Stimulated activated CD4-positive, alpha-beta T cell treated with anti-CD3 and anti-CD28 coated beads, Interleukin-1b, Interleukin-23, amount 100 ng/mL, for 48 hours (primary cell): Measurements from ENCODE around the gene PACS1.
A peak's percentile ranks its signal among the peaks of the same experiment; 100 is the strongest.
"Not testable (repeated sequence)": the region's sequence is repeated elsewhere in the genome, so short reads cannot be mapped to it uniquely, and the experiment has no call there.

Source experiments
- DNase-seq: peaks from one replicate; pipeline ENCODE4 v3.0.0-alpha.2; 2020

PACS1 gene

GRCh38 chr11:66069715-66070603, at the start of gene PACS1:
Gene PACS1, plus strand, starts transcription at chr11:66070272. Its CDS starts 215 bp downstream, at chr11:66070487.
- DNase-seq: peak; percentile 64

DNA sequence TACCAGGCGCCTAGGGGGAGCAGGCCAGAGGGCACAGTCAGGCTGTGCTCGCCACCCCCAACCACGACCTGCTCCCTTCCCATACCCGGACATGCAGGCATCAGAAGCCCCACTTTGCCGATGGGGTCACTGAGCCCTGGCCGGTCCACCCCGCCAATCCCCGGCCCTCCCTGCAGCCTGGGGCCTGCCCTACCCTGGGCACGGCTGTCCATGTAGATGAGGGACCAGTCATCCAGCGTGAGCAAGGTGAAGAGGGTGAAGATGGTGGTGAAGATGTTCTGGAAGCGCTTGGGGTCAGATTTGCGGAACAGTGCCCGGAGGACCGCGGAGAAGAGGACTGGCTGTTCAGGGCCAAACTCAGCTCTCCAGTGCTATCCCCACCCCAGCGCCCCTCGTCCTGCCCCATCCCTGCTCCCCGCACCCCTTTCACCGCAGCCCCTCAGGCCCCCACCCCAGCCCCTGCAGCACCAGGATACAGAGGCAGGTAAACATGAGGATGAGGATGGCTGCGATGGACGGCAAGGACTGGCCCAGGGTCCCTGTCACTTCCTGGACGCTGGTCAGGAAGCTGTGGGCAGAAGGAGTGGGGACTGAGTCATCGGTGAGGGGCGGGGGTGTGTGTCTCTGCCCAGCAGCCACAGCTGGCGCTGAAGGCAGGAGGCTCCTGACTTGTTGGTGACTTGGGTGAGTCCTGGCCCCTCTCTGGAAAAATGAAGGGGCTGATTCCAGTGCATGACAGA, 49.3 kb upstream of the PACS1 start:
- DNase-seq: no peak

GRCh38 chr11:66022401-66023185, 47.5 kb upstream of the PACS1 start:
- peak; percentile 74 for DNase-seq

- not testable (repeated sequence) for DNase-seq
Observed at GRCh38 chr11:66023186-66023440, 47.0 kb upstream of the PACS1 start.

GRCh38 chr11:66026017-66026529, 44.0 kb upstream of the PACS1 start, which contains the start of gene CATSPER1:
Gene CATSPER1, minus strand, starts transcription at chr11:66026479. Its CDS starts 100 bp downstream, at chr11:66026379.
- no peak for DNase-seq

DNA sequence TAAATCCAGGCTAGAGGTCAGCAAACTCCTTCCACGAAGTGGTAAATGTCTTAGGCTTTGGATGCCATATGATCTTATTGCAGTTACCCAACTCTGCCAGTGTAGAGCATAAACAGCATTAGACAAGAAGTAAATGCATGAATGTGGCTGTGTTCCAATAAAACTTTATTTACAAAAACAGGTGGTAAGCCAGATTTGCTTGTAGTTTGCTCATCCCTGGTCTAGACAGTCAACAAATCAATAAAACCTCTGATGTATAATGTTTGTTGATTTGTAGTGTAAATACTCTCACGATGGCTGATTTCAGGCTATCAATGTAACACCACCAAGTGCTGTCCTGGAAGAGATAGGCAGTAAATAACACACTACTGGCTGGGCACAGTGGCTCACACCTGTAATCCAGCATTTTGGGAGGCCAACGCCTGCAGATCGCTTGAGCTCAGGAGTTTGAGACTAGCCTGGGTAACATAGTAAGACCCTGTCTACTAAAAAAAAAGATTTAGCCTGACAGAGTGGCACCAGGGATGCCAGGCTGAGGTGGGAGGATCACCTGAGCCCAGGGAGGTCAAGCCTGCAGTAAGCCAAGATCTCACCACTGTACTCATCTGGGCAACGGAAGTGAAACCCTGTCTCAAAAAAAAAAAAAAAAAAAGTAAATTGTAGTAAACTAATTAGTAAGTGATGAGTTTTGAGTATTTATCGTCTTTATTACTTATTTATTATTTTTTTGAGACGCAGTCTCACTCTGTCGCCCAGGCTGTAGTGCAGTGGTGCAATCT, 36.9 kb upstream of the PACS1 start:
- DNase-seq: no peak

GRCh38 chr11:66035653-66036333, 34.3 kb upstream of the PACS1 start:
- DNase-seq: no peak

DNA sequence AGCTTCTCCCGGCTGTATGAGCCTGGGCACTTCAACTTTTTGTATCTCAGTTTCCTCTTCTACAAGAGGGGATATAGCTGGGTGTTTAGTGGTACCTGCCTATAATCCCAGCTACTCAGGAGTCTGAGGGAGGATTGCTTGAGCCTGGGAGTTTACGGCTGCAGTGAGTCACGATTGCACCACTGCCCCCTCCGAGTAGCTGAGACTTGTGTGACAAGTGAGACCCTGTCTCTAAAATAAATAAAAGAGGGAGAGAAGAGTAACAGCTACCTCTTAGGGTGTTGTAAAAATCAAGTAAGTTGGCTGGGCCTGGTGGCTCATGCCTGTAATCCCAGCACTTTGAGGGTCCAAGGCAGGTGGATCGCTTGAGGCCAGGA, 33.8 kb upstream of the PACS1 start:
- DNase-seq: no peak

- no peak for DNase-seq
Observed at GRCh38 chr11:66037327-66037726, 32.7 kb upstream of the PACS1 start.

- no peak for DNase-seq
Observed at GRCh38 chr11:66039765-66040164, 30.3 kb upstream of the PACS1 start.

DNA sequence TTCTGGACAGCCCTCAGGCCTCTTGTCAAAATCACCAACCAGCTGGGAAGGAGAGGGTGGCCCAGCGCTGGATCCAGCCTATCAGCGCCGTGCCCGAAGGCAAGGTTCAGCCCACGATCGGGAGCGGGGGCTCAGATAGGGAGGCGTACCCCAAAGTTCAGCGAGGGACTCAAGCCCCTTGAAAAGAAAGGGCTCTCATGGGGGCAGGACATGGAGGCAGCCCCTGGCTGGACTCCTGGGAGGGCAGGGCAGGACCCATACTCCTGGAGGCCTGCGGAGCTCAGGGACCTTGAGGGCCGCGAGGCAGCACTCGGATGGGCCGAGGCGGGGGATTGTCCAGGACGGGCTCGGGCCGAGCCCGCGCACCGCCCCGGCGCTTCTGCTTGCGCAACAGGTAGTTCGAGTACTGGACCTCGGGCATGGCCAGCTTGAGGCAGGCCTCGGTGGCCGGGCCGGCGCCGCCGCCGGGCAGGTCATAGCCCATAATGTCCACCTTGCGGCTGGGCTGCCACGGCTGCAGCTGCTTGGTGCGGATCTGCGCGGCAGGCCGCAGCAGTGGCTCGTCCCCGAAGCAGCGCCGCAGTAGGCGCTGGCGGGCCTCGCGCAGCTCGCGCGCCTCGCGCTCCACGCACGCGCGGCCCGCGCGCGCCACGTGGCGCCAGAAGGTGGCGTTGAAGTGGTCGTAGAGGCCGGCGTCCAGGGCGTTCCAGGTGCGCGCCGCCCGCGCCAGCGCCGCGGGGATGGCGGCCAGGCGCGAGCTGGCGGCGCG, 27.7 kb upstream of the PACS1 start:
- DNase-seq: no peak

DNA sequence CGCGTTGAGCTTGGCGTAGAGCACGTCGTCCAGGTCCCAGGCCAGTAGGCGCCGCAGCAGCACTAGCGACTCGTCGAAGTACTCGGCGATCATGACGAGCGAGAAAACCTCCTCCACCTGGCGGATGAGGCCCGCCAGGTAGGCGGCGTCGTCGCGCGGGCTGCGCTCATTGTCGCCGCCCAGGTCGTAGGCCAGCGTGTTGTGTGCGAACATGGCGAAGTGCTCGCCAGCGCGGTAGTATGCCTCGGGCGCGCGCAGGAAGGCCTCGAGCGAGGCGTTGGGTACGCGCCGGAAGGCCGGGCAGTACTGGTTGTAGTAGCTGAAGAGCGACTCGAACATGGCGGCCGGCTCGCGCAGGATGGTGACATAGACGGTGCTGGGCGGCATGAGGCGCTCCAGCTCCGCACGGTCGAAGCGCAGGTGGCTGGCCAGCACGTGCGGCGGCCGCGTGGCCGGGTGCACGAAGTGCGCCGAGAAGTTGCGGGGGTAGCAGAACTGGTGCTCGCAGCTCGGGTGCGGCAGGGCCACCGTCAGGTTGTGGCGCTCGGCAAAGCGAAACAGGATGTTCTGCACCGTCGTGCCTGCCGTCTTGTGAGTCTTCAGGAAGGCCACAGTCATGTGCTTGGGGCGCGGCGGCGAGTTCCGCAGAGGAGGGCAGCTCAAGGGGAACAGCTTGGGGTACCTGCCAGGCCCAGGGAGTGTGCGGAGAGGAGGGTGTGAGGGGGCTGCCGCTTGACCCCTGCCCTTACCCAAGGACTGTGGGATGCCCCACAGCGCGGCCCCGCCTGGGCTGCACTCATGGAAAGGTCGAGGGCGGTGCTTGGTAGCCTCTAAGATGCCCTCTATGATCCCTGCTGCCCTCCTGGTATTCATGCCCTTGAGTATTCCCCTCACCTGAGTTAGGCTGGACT, 26.8 kb upstream of the PACS1 start:
- DNase-seq: no peak

- DNase-seq: no peak
Observed at GRCh38 chr11:66044757-66045156, 25.3 kb upstream of the PACS1 start.

GRCh38 chr11:66045177-66045639, 24.9 kb upstream of the PACS1 start:
- peak; percentile 83 for DNase-seq

- DNase-seq: no peak
Observed at GRCh38 chr11:66046901-66047300, 23.2 kb upstream of the PACS1 start.

DNA sequence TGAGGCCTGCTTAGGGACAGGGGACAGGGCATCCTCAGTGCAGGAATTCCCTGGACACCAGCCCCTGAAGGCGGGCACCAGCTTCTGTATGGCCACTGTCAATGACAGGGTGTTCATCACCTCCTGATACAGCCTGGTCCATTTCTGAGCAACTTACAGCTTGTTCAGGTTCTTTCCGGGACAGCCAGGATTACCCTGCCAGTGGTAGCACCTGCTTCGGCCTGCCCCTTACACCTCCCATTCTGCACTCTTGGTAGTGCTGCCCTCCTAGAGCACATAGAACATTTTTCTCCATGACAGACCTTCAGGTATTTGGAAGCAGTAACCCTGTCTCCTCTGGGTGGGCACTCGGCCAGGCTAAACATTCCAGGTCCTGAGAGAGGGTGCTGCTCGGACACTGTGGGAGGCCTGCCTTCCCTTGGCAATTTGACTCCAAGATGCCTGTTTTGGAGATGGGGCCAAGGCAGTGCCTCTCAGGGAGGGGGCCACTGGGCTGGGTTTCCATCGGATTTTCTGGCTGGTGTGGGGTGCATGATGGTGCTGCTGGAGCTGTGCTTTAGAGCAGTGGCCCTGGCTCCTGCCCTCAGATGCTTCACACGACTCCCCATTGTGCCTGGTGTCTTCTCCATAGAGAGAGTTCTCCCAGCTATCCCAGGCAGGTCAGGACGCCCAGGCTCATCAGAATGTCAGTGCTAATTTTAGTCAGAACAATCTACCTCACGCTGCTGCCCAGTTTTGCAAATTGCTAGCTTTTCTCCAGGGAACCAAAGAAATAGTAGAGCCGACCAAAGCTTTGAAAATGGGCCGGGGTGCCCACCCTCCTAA, 22.3 kb upstream of the PACS1 start:
- no peak for DNase-seq

GRCh38 chr11:66048547-66049323, 21.3 kb upstream of the PACS1 start, which contains the start of gene GAL3ST3:
Gene GAL3ST3, minus strand, starts transcription at chr11:66049161. Its CDS starts 3,746 bp downstream, at chr11:66045415.
- no peak for DNase-seq
